IMR-90 (cell line): Measurements from ENCODE around the gene GARIN3.

ENCODE experiments used
- CEBPB ChIP-seq: IDR thresholded peaks from 2 replicates; pipeline ENCODE4 v1.6.1; 2012; ENCODE audit warnings: low read depth, low read length, improper control_type of control experiment
- CHD1 ChIP-seq: IDR thresholded peaks from 2 replicates; pipeline ENCODE4 v1.6.1; 2012; ENCODE audit warnings: low read depth, low read length, improper control_type of control experiment
- FOS ChIP-seq: fragments of 150-350 bp; IDR thresholded peaks from 2 replicates; pipeline ENCODE4 v1.6.1; 2016; ENCODE audit warnings: low read depth, low read length
- MAFK ChIP-seq: IDR thresholded peaks from 2 replicates; pipeline ENCODE4 v1.6.1; 2012; ENCODE audit warnings: low read depth, low read length, improper control_type of control experiment
- MAZ ChIP-seq: IDR thresholded peaks from 2 replicates; pipeline ENCODE4 v1.6.1; 2012; ENCODE audit warnings: low read depth, mild to moderate bottlenecking, low read length, improper control_type of control experiment, moderate library complexity, borderline replicate concordance
- POLR2A ChIP-seq: IDR thresholded peaks from 2 replicates; pipeline ENCODE4 v1.6.1; 2012; ENCODE audit warnings: mild to moderate bottlenecking, low read depth, low read length
- RAD21 ChIP-seq: IDR thresholded peaks from 2 replicates; pipeline ENCODE4 v1.6.1; 2012; ENCODE audit warnings: low read length, improper control_type of control experiment
- RCOR1 ChIP-seq: IDR thresholded peaks from 2 replicates; pipeline ENCODE4 v1.6.1; 2012; ENCODE audit warnings: mild to moderate bottlenecking, low read length, improper control_type of control experiment; ENCODE audit not compliant: insufficient replicate concordance
- RFX5 ChIP-seq: IDR thresholded peaks from 2 replicates; pipeline ENCODE4 v1.8.0; 2012; ENCODE audit warnings: low read depth, mild to moderate bottlenecking, low read length, moderate library complexity
- SMC3 ChIP-seq: fragments of 150-350 bp; IDR thresholded peaks from 2 replicates; pipeline ENCODE4 v1.6.1; 2016; ENCODE audit warnings: low read depth, mild to moderate bottlenecking, antibody characterized with exemption, low read length, moderate library complexity
- TF ChIP-seq, protein P1 (sequence below): conservative IDR thresholded peaks from 2 replicates; pipeline ENCODE4 v1.5.1; 2012; ENCODE audit warnings: mild to moderate bottlenecking, low read depth, low read length, improper control_type of control experiment
- TF ChIP-seq, protein P2 (sequence below): fragments of 150-350 bp; IDR thresholded peaks from 2 replicates; pipeline ENCODE4 v1.6.1; 2017; ENCODE audit warnings: mild to moderate bottlenecking, antibody characterized with exemption, low read length, low read depth
- TF ChIP-seq, protein P3 (sequence below): fragments of 150-350 bp; IDR thresholded peaks from 2 replicates; pipeline ENCODE4 v1.6.1; 2016; ENCODE audit warnings: low read depth, mild to moderate bottlenecking, low read length, moderate library complexity, borderline replicate concordance

DNA sequence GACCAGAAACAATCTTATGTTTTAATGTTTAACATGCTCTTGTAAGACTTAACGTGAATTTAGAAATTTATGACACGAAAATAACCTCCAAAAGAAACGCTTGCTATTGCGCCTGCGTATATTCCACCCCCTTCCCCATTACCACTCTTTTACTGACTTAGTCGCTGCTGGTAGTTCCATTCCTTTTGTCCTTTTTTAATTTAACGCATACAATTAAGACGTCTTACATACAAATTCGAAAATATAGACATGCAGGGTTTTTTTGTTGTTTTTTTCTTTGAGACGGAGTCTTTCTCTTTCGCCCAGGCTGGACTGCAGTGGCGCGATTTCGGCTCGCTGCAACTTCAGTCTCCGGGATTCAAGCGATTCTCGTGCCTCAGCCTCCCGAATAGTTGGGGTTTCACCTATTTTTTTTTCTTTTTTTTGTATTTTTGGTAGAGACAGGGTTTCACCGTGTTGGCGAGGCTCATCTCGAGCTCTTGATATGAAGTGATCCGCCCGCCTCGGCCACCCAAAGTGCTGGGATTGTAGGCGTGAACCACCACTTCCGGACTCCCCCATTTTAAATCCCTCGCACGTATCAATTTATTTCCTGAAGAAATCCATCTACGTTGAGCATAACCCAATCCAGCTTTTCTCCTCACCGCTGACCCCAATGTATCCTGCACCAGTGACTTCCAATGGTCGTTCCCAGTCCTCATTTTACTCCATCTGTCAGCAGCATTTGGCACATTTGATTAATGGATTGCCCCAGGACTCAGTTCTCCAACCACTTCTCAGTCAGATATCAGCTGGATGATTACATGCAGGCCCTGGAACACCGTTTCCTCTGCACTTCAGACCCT lies 22.7 kb downstream of the GARIN3 start:
- TF ChIP-seq SMC3 (no peak), POLR2A (no peak), RFX5 (no peak), RAD21 (no peak), CEBPB (no peak), MAZ (no peak), RCOR1 (no peak), MAFK (no peak), FOS (no peak), CHD1 (no peak)
- TF ChIP-seq, protein P1, sequence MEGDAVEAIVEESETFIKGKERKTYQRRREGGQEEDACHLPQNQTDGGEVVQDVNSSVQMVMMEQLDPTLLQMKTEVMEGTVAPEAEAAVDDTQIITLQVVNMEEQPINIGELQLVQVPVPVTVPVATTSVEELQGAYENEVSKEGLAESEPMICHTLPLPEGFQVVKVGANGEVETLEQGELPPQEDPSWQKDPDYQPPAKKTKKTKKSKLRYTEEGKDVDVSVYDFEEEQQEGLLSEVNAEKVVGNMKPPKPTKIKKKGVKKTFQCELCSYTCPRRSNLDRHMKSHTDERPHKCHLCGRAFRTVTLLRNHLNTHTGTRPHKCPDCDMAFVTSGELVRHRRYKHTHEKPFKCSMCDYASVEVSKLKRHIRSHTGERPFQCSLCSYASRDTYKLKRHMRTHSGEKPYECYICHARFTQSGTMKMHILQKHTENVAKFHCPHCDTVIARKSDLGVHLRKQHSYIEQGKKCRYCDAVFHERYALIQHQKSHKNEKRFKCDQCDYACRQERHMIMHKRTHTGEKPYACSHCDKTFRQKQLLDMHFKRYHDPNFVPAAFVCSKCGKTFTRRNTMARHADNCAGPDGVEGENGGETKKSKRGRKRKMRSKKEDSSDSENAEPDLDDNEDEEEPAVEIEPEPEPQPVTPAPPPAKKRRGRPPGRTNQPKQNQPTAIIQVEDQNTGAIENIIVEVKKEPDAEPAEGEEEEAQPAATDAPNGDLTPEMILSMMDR: no peak
- TF ChIP-seq, protein P2, sequence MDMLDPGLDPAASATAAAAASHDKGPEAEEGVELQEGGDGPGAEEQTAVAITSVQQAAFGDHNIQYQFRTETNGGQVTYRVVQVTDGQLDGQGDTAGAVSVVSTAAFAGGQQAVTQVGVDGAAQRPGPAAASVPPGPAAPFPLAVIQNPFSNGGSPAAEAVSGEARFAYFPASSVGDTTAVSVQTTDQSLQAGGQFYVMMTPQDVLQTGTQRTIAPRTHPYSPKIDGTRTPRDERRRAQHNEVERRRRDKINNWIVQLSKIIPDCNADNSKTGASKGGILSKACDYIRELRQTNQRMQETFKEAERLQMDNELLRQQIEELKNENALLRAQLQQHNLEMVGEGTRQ: no peak
- TF ChIP-seq, protein P3, sequence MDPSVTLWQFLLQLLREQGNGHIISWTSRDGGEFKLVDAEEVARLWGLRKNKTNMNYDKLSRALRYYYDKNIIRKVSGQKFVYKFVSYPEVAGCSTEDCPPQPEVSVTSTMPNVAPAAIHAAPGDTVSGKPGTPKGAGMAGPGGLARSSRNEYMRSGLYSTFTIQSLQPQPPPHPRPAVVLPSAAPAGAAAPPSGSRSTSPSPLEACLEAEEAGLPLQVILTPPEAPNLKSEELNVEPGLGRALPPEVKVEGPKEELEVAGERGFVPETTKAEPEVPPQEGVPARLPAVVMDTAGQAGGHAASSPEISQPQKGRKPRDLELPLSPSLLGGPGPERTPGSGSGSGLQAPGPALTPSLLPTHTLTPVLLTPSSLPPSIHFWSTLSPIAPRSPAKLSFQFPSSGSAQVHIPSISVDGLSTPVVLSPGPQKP: no peak
